Upper lobe of right lung (tissue), 1 donor: Measurements from ENCODE around the gene C16orf90. TPM values are rescaled to one million over a fixed set of nuclear protein-coding genes. Genes with fewer than 3 reads are reported as not detected.

Experiments
- ATAC-seq: fragments of 200-7000 bp; cut with Tn5 transposase; one replicate; pipeline ENCODE4 v1.9.1; 2020; ENCODE audit warnings: mild to moderate bottlenecking, moderate library complexity
- DNase-seq: peaks from one replicate; pipeline ENCODE4 v3.0.0-alpha.2; 2020
- H3K27ac ChIP-seq: fragments of 200-600 bp; one replicate; pipeline ENCODE4 v1.8.0; 2022
- H3K27me3 ChIP-seq: fragments of 200-600 bp; one replicate; pipeline ENCODE4 v1.8.0; 2022; ENCODE audit warnings: mild to moderate bottlenecking
- H3K36me3 ChIP-seq: fragments of 200-600 bp; one replicate; pipeline ENCODE4 v1.8.0; 2022
- H3K4me1 ChIP-seq: fragments of 200-600 bp; one replicate; pipeline ENCODE4 v1.8.0; 2022
- H3K4me3 ChIP-seq: fragments of 200-600 bp; one replicate; pipeline ENCODE4 v1.8.0; 2022; ENCODE audit warnings: mild to moderate bottlenecking
- H3K9me3 ChIP-seq: fragments of 200-600 bp; one replicate; pipeline ENCODE4 v1.8.0; 2022
- CTCF ChIP-seq: fragments of 200-600 bp; IDR thresholded peaks from one replicate; pipeline ENCODE4 v1.8.0; 2022; ENCODE audit warnings: antibody characterized with exemption
- intact Hi-C: fragments of 100-400 bp; cut with DNase I; formaldehyde crosslinking; loops from one replicate; pipeline ENCODE4 v1.11.0; 2022
- total RNA-seq: library from RNA; stranded (reverse); fragmentation: NEBNext Ultra II Directional; extraction: Animal tissue kit (Norgen Biotek cat#: 25700); gene quantifications from one replicate; pipeline ENCODE4 v1.2.1, GENCODE V29; 2021
- donor health status: DM: no; HTN: yes; CAD: no; lungs with severe emphysema.

C16orf90 gene
- total RNA-seq, 1 donor from 2014 or later: not detected

GRCh38 chr16:3492356-3492755, 2.9 kb downstream of the C16orf90 start:
- Histone ChIP-seq H3K36me3 (no peaks in the 10 kb centered on the region), H3K9me3 (no peaks in the 10 kb centered on the region), H3K4me3 (no peak overlapping the region), H3K27ac (no peak overlapping the region), H3K27me3 (no peaks in the 10 kb centered on the region), H3K4me1 (no peaks in the 10 kb centered on the region)
- DNase-seq (no peak), ATAC-seq (no peak)
- intact Hi-C loops: no loop called here
- TF ChIP-seq CTCF: no peak

- no peak for DNase-seq
- peak; percentile 8 for ATAC-seq
- intact Hi-C loops: no loop called here
- no peaks in the 10 kb centered on the region for H3K9me3 ChIP-seq
- no peak overlapping the region for H3K4me3 ChIP-seq
- H3K27me3 ChIP-seq: no peaks in the 10 kb centered on the region
- no peak overlapping the region for H3K27ac ChIP-seq
- H3K36me3 ChIP-seq: peaks cover 9% of the 10 kb centered on the region
- no peak for TF ChIP-seq CTCF
- H3K4me1 ChIP-seq: no peaks in the 10 kb centered on the region
Measured at GRCh38 chr16:3490911-3491629, 4.2 kb downstream of the C16orf90 start.

GRCh38 chr16:3488801-3489200, 6.5 kb downstream of the C16orf90 start:
- H3K27me3 ChIP-seq: no peaks in the 10 kb centered on the region
- no peaks in the 10 kb centered on the region for H3K9me3 ChIP-seq
- no peak for ATAC-seq
- H3K4me3 ChIP-seq: no peak overlapping the region
- H3K27ac ChIP-seq: no peak overlapping the region
- no peaks in the 10 kb centered on the region for H3K4me1 ChIP-seq
- H3K36me3 ChIP-seq: peaks cover 32% of the 10 kb centered on the region
- no peak for DNase-seq
- TF ChIP-seq CTCF: no peak
- intact Hi-C loops: no loop called here

- Histone ChIP-seq H3K27me3 (no peaks in the 10 kb centered on the region), H3K9me3 (no peaks in the 10 kb centered on the region), H3K27ac (no peak overlapping the region), H3K4me3 (no peak overlapping the region), H3K36me3 (peaks cover 42% of the 10 kb centered on the region), H3K4me1 (no peaks in the 10 kb centered on the region)
- intact Hi-C loops: no loop called here
- DNase-seq: no peak
- ATAC-seq: peak; percentile 3
- no peak for TF ChIP-seq CTCF
Measured at GRCh38 chr16:3487521-3488410, 7.5 kb downstream of the C16orf90 start.

- no peak for DNase-seq
- H3K4me1 ChIP-seq: no peaks in the 10 kb centered on the region
- no peak overlapping the region for H3K4me3 ChIP-seq
- TF ChIP-seq CTCF: no peak
- no peaks in the 10 kb centered on the region for H3K27me3 ChIP-seq
- no peaks in the 10 kb centered on the region for H3K9me3 ChIP-seq
- peaks cover 51% of the 10 kb centered on the region for H3K36me3 ChIP-seq
- no peak overlapping the region for H3K27ac ChIP-seq
- ATAC-seq: no peak
- intact Hi-C loops: no loop called here
Measured at GRCh38 chr16:3486506-3487215, 8.6 kb downstream of the C16orf90 start.
